ENCODE measurements around the gene DNAAF1. TPM values are rescaled to one million over a fixed set of nuclear protein-coding genes. Genes with fewer than 3 reads are reported as not detected.

DNAAF1 gene
- total and polyA plus RNA-seq, 2 experiments from 2014 or later = 0.42 TPM

DNA sequence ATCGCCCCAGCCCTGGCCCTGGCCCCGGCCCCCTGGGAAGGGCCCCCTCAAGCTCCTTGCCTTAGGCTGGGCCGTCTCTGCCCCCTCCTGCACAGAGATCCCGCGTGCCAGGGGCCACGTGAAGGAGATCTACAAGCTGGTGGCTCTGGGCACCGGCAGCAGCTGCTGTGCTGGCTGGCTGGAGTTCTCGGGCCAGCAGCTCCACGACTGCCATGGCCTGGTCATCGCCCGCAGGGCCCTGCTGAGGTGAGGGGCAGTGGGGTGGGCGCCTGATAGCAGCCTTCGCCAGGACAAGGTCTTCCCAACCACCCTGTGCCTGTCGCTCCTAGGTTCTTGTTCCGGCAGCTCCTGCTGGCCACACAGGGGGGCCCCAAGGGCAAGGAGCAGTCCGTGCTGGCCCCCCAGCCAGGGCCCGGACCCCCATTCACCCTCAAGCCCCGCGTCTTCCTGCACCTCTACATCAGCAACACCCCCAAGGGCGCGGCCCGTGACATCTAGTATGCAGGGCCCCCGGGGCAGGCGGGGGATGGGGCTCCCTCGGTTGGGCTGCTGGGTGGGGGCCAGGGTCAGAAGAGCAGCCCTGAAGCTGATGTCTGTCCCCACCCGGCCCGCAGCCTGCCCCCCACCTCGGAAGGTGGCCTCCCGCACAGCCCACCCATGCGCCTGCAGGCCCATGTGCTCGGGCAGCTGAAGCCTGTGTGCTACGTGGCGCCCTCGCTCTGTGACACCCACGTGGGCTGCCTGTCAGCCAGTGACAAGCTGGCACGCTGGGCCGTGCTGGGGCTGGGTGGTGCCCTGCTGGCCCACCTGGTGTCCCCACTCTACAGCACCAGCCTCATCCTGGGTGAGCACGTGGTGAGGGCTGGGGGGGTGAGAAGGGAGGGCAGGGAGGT is 50.3 kb downstream of the DNAAF1 start:
- peaks cover 12% of the 10 kb centered on the region for H3K27me3 Mint-ChIP-seq (ENCODE audit: insufficient read depth, low read depth, poor library complexity)

GRCh38 chr16:84196101-84196500 is 51.0 kb downstream of the DNAAF1 start:
- DNase-seq (ENCODE audit: low spot score) = no peak
- H3K27me3 ChIP-seq (ENCODE audit: insufficient read depth) = no peaks in the 10 kb centered on the region
- TF ChIP-seq REST (IDR thresholded peaks at IDR 0.05; ENCODE audit: unreplicated experiment) (no peak), NANOG (IDR thresholded peaks at IDR 0.05; ENCODE audit: borderline replicate concordance) (no peak), STAT1 (IDR thresholded peaks at IDR 0.05; ENCODE audit: unreplicated experiment) (no peak), POLR2AphosphoS5 (IDR thresholded peaks at IDR 0.05; ENCODE audit: low read depth) (no peak), CREB1 (CRISPR knock-in tag; IDR thresholded peaks at IDR 0.05; ENCODE audit: low read depth) (no peak), JUNB (IDR thresholded peaks at IDR 0.05; ENCODE audit: unreplicated experiment) (no peak), EZH2phosphoT487 (IDR thresholded peaks at IDR 0.05; ENCODE audit: unreplicated experiment) (no peak), EZH2 (IDR thresholded peaks at IDR 0.05; ENCODE audit: low read depth, unreplicated experiment) (no peak)
- TF ChIP-seq, protein P1, sequence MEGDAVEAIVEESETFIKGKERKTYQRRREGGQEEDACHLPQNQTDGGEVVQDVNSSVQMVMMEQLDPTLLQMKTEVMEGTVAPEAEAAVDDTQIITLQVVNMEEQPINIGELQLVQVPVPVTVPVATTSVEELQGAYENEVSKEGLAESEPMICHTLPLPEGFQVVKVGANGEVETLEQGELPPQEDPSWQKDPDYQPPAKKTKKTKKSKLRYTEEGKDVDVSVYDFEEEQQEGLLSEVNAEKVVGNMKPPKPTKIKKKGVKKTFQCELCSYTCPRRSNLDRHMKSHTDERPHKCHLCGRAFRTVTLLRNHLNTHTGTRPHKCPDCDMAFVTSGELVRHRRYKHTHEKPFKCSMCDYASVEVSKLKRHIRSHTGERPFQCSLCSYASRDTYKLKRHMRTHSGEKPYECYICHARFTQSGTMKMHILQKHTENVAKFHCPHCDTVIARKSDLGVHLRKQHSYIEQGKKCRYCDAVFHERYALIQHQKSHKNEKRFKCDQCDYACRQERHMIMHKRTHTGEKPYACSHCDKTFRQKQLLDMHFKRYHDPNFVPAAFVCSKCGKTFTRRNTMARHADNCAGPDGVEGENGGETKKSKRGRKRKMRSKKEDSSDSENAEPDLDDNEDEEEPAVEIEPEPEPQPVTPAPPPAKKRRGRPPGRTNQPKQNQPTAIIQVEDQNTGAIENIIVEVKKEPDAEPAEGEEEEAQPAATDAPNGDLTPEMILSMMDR (conservative IDR thresholded peaks at IDR 0.05; ENCODE audit: low read depth in 2 of 2) = no peak
- TF ChIP-seq, protein P2, sequence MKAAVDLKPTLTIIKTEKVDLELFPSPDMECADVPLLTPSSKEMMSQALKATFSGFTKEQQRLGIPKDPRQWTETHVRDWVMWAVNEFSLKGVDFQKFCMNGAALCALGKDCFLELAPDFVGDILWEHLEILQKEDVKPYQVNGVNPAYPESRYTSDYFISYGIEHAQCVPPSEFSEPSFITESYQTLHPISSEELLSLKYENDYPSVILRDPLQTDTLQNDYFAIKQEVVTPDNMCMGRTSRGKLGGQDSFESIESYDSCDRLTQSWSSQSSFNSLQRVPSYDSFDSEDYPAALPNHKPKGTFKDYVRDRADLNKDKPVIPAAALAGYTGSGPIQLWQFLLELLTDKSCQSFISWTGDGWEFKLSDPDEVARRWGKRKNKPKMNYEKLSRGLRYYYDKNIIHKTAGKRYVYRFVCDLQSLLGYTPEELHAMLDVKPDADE (IDR thresholded peaks at IDR 0.05) = no peak

More for the DNA sequence above, 50.3 kb downstream of the DNAAF1 start:
- Histone ChIP-seq H3F3A (replicated peaks; ENCODE audit: low read depth) (no peaks in the 10 kb centered on the region), H3K9me2 (ENCODE audit: insufficient read depth) (no peaks in the 10 kb centered on the region), H3K27me3 (ENCODE audit: insufficient read depth) (no peaks in the 10 kb centered on the region), H2AFZ (0 out of 2 replicates have a peak overlapping the region, but pooled peaks have one; percentile 43), H3K27ac (ENCODE audit: low read depth) (no peak overlapping the region), H4K20me1 (replicated peaks; ENCODE audit: insufficient read depth) (no peaks in the 10 kb centered on the region), H3K79me2 (replicated peaks; ENCODE audit: insufficient read depth) (no peaks in the 10 kb centered on the region), H3K4me3 (no peak overlapping the region), H3K4me1 (ENCODE audit: insufficient read depth) (no peaks in the 10 kb centered on the region), H3K4me2 (no peak overlapping the region), H3K36me3 (ENCODE audit: insufficient read depth) (no peaks in the 10 kb centered on the region)
- TF ChIP-seq POLR2AphosphoS5 (IDR thresholded peaks at IDR 0.05; ENCODE audit: low read depth) (no peak), JUNB (IDR thresholded peaks at IDR 0.05; ENCODE audit: unreplicated experiment) (no peak)
- Mint-ChIP-seq H3K9me3 (no peaks in the 10 kb centered on the region), H3K36me3 (ENCODE audit: low read depth) (no peaks in the 10 kb centered on the region), H3K27ac (no peak overlapping the region), H3K4me1 (peaks cover 22% of the 10 kb centered on the region), H3K4me3 (no peak overlapping the region)
- no peak for ATAC-seq
- no peak for DNase-seq (ENCODE audit: low spot score)

More at GRCh38 chr16:84196101-84196500, 51.0 kb downstream of the DNAAF1 start:
- no peaks in the 10 kb centered on the region for H3K9me2 ChIP-seq (ENCODE audit: insufficient read depth)
- H3K79me2 ChIP-seq (replicated peaks; ENCODE audit: insufficient read depth) = no peaks in the 10 kb centered on the region
- Mint-ChIP-seq H3K27me3 (ENCODE audit: insufficient read depth, low read depth, poor library complexity) (peaks cover 14% of the 10 kb centered on the region), H3K4me1 (peaks cover 22% of the 10 kb centered on the region), H3K36me3 (ENCODE audit: low read depth) (no peaks in the 10 kb centered on the region), H3K27ac (no peak overlapping the region), H3K4me3 (no peak overlapping the region), H3K9me3 (no peaks in the 10 kb centered on the region)
- H3K4me1 ChIP-seq (ENCODE audit: insufficient read depth) = no peaks in the 10 kb centered on the region
- no peak overlapping the region for H3K4me3 ChIP-seq
- H3K4me2 ChIP-seq = no peak overlapping the region
- H3K36me3 ChIP-seq (ENCODE audit: insufficient read depth) = no peaks in the 10 kb centered on the region
- no peak for ATAC-seq
- no peaks in the 10 kb centered on the region for H3F3A ChIP-seq (replicated peaks; ENCODE audit: low read depth)
- no peaks in the 10 kb centered on the region for H4K20me1 ChIP-seq (replicated peaks; ENCODE audit: insufficient read depth)
- H2AFZ ChIP-seq = no peak overlapping the region
- no peak overlapping the region for H3K27ac ChIP-seq (ENCODE audit: low read depth)
